GM21390 (cell line): ENCODE measurements around the gene KIF1B.

Experiments
- ATAC-seq: cut with Tn5 transposase; IDR thresholded peaks from one replicate; pipeline ENCODE4 v1.9.1; 2021; ENCODE audit not compliant: unreplicated experiment

Gene KIF1B, protein sequence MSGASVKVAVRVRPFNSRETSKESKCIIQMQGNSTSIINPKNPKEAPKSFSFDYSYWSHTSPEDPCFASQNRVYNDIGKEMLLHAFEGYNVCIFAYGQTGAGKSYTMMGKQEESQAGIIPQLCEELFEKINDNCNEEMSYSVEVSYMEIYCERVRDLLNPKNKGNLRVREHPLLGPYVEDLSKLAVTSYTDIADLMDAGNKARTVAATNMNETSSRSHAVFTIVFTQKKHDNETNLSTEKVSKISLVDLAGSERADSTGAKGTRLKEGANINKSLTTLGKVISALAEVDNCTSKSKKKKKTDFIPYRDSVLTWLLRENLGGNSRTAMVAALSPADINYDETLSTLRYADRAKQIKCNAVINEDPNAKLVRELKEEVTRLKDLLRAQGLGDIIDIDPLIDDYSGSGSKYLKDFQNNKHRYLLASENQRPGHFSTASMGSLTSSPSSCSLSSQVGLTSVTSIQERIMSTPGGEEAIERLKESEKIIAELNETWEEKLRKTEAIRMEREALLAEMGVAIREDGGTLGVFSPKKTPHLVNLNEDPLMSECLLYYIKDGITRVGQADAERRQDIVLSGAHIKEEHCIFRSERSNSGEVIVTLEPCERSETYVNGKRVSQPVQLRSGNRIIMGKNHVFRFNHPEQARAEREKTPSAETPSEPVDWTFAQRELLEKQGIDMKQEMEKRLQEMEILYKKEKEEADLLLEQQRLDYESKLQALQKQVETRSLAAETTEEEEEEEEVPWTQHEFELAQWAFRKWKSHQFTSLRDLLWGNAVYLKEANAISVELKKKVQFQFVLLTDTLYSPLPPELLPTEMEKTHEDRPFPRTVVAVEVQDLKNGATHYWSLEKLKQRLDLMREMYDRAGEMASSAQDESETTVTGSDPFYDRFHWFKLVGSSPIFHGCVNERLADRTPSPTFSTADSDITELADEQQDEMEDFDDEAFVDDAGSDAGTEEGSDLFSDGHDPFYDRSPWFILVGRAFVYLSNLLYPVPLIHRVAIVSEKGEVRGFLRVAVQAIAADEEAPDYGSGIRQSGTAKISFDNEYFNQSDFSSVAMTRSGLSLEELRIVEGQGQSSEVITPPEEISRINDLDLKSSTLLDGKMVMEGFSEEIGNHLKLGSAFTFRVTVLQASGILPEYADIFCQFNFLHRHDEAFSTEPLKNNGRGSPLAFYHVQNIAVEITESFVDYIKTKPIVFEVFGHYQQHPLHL (N-terminal part only)

DNA sequence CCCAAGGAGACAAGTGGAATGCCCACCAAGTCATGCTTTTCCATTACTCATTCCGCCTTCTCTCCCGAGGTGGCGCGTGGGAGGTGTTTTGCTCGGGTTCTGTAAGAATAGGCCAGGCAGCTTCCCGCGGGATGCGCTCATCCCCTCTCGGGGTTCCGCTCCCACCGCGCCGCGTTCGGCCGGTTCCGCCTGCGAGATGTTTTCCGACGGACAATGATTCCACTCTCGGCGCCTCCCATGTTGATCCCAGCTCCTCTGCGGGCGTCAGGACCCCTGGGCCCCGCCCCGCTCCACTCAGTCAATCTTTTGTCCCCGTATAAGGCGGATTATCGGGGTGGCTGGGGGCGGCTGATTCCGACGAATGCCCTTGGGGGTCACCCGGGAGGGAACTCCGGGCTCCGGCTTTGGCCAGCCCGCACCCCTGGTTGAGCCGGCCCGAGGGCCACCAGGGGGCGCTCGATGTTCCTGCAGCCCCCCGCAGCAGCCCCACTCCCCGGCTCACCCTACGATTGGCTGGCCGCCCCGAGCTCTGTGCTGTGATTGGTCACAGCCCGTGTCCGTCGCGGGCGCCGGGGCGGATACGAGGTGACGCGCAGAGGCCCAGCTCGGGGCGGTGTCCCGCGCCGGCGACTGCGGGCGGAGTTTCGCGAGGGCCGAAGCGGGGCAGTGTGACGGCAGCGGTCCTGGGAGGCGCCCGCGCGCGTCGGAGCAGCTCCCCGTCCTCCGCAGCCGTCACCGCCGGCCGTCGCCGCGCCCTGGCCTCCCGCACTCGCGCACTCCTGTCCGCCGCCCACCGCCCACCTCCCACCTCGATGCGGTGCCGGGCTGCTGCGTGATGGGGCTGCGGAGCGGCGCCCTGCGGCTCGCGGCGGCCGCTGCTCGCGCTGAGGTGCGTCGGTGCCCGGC lies at the start of gene KIF1B:
Gene KIF1B (plus strand): TSS at position 666 of the 906 bp plus-strand sequence. CDS start 21,759 bp downstream, outside the sequence.
- ATAC-seq, result peak; percentile 98

DNA sequence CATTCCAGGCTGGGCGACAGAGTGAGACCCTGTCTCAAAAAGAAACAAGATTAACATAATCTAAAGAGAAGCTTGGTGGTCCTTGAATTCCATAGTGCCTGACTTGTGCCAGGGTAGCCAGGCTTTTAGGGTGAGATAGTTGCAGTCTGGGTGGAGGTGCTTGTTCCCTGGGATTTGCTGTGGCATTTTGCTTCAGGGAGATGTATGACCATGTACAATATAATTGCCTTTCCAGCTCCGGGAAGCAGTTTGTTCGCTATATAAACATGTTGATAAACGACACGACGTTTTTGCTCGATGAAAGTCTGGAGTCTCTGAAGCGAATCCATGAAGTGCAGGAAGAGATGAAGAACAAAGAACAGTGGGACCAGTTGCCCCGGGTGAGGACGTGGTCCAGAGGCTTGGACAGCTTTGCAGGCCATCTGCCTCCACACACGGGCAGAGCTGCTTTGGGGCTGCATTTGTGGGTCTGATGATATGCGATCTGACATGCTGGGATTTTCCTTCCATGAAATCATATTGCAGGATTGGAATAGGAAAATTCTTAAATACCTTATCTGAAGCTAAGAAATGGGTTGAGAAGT lies 49.4 kb upstream of the KIF1B start:
- ATAC-seq, result no peak

DNA sequence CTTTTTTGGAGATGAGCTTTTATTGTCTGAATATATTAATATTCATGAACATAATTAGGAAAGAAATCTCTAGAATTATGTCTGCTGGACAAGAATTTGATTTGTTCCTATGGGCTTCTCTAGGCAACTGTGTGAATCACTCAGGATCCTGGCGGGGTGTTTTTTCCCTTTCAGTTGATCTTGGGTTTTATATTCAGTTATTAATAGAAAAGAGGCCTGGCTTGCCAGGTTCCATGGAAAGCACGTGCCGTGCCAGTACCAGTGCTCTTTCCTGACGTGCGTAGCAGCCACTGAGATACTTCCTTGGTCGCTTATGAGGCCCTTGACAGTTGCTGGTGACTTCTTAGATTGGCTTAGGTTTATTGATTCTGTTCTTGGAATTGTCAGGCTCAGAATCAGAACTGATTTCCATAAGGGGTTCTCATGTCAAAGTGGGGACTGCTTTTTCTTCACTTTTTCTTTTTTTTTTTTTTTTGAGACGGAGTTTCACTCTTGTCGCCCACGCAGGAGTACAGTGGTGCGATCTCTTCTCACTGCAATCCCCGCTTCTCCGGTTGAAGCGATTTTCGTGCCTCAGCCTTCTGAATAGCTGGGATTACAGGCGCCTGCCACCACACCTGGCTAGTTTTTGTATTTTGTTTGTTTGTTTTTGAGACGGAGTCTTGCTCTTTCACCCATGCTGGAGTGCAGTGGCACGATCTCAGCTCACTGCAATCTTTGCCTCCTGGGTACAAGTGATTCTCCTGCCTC lies 48.7 kb upstream of the KIF1B start:
- ATAC-seq, result no peak

GRCh38 chr1:10168912-10169514 lies 41.4 kb upstream of the KIF1B start:
- ATAC-seq, result no peak

GRCh38 chr1:10170239-10170574 lies 40.2 kb upstream of the KIF1B start:
- ATAC-seq, result no peak

DNA sequence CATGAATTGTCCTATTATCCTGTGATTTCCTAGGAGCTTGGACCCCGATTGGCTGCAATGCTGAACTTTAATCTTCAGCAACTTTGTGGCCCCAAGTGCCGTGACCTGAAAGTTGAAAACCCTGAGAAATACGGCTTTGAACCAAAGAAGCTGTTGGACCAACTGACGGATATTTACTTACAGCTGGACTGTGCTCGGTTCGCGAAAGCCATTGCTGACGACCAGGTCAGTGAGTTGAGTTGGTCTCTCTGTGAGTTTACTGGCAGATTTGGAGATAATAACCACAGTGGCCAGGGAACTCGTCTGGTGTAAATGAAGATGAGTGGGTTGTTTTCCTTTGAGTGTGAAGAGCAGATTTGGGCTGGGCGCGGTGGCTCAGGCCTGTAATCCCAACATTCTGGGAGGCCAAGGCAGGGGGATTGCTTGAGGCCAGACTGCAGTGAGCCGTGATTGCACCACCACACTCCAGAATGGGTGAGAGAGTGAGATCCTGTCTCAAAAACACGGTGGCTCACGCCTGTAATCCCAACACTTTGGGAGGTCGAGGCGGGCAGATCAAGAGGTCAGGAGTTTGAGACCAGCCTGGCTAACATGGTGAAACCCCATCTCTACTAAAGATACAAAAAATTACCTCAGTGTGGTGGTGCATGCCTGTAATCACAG lies 39.1 kb upstream of the KIF1B start:
- no peak for ATAC-seq

GRCh38 chr1:10171995-10172669 lies 38.2 kb upstream of the KIF1B start:
- no peak for ATAC-seq

GRCh38 chr1:10173582-10173981 lies 36.8 kb upstream of the KIF1B start:
- ATAC-seq, result no peak

GRCh38 chr1:10177876-10178275 lies 32.5 kb upstream of the KIF1B start:
- ATAC-seq, result no peak

GRCh38 chr1:10178597-10179405 lies 31.6 kb upstream of the KIF1B start:
- no peak for ATAC-seq

DNA sequence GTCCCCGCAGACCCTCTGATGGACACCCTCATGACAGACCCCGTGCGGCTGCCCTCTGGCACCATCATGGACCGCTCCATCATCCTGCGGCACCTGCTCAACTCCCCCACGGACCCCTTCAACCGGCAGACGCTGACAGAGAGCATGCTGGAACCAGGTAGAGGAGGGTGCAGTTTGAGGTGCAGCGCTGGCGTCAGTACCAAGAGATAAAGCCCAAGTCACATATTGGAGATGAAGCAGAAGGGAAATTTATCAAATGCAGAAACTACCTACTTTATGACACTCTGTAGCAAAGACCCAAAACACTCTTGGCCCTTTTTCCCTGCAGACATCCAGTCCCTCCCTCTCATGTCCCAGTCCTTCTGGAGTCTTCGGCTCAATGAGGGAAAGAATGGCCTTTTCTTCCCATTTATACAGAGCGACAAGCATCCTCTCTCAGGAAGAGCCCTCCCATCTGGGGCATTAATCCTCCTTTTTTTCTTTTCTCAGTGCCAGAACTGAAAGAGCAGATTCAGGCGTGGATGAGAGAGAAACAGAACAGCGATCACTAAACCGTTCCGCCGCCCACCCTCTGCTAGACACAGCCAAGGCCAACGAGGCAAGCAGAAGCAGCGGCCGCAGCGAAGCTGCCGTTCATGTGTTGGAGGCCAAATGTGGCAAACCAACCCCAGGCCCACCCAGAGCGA lies 30.8 kb upstream of the KIF1B start:
- no peak for ATAC-seq

DNA sequence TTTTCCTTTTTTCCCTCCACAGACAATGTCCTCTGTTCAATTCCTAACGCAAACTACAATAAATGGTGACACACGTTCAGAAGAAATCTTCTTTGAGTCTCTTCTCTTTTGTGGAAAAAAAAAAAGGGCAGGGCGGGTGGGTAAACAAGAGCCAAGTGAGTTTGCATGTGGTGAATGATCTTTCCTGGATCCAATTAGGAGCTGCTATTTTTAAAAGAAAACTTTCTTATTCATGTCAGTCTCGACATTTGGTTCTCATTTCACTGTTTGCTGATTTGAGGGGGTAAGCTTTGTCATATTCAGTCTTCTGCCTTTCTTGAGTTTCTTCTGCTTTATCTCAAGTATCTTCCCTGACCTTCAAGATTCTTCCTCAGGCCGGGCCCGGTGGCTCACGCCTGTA lies 29.2 kb upstream of the KIF1B start:
- no peak for ATAC-seq

- ATAC-seq, result no peak
These were observed 24.6 kb upstream of the KIF1B start for GRCh38 chr1:10185759-10186158.

DNA sequence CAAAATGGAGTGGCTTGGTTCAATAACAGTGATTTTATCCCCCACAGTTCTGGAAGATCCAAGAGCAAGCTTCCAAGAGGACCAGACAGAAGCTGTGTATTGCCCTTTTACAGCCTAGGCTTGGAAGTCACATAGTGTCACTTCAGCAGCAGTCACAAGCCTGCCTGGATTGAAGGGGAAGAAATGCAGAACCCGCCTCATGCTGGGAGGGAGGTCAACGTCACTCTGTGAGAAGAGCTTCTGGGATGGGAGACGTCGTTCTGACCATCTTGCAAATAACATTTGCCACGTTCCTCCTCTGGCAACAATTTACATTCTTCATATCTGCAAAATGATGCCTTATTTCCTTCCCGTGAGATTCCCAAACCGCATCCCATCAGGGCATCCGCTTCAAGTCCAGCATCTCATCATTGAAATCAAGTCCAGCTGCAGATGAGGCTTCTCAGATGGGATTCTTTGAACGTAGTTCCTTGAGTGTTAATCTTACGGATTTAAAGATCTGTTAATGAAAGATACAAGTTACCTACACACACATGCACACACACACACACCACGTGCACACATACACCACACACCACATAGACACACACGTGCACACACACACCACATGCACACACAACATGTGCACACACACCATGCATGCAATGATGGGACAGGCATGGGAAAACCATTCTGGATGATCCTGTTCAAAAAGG lies 23.9 kb upstream of the KIF1B start:
- ATAC-seq, result no peak

DNA sequence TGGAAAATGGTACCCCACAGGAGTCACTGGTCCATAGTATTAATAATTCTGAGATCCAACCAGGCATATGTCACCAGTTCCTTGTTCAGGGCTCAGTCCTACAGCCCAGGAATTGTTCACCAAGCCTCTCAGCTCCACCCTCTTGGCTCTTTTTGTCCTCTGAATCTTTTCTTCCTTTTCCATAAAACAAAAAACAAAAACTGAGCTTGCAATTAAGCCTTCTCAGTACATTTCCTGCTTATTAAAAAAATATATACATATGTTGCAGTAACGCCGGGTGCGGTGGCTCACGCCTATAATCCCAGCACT lies 23.4 kb upstream of the KIF1B start:
- no peak for ATAC-seq

- no peak for ATAC-seq
These were observed 22.2 kb upstream of the KIF1B start for GRCh38 chr1:10188133-10188650.
